ENCODE measurements around the gene APOM.
A peak's percentile ranks its signal among the peaks of the same experiment; 100 is the strongest.

Gene APOM

GRCh38 chr6:31677955-31678354, 22.3 kb downstream of the APOM start:
- Mint-ChIP-seq H3K4me3 (no peak overlapping the region), H3K27me3 (ENCODE audit: low read depth) (no peaks in the 10 kb centered on the region), H3K4me1 (peaks cover 15% of the 10 kb centered on the region), H3K27ac (no peak overlapping the region), H3K36me3 (ENCODE audit: low read depth) (peaks cover 4% of the 10 kb centered on the region), H3K9me3 (no peaks in the 10 kb centered on the region)
- TF ChIP-seq, protein P1, sequence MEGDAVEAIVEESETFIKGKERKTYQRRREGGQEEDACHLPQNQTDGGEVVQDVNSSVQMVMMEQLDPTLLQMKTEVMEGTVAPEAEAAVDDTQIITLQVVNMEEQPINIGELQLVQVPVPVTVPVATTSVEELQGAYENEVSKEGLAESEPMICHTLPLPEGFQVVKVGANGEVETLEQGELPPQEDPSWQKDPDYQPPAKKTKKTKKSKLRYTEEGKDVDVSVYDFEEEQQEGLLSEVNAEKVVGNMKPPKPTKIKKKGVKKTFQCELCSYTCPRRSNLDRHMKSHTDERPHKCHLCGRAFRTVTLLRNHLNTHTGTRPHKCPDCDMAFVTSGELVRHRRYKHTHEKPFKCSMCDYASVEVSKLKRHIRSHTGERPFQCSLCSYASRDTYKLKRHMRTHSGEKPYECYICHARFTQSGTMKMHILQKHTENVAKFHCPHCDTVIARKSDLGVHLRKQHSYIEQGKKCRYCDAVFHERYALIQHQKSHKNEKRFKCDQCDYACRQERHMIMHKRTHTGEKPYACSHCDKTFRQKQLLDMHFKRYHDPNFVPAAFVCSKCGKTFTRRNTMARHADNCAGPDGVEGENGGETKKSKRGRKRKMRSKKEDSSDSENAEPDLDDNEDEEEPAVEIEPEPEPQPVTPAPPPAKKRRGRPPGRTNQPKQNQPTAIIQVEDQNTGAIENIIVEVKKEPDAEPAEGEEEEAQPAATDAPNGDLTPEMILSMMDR (IDR thresholded peaks at IDR 0.05; ENCODE audit: unreplicated experiment in 3 of 3) = no peak

GRCh38 chr6:31680226-31681134, 24.8 kb downstream of the APOM start, which contains the start of gene LY6G5C:
LY6G5C (minus strand) TSS chr6:31681067; CDS start chr6:31680373, 694 bp downstream.
- Mint-ChIP-seq H3K4me3 (peak within 1 kb of the TSS; percentile 82 to 83 (median 83)), H3K4me1 (peaks cover 26% of the 10 kb centered on the region), H3K9me3 (no peaks in the 10 kb centered on the region), H3K36me3 (ENCODE audit: low read depth) (peaks cover 6% of the 10 kb centered on the region), H3K27ac (peak within 1 kb of the TSS; percentile 65 to 75 (median 73)), H3K27me3 (ENCODE audit: low read depth) (no peaks in the 10 kb centered on the region)
- TF ChIP-seq, protein P1 (IDR thresholded peaks at IDR 0.05; ENCODE audit: unreplicated experiment in 3 of 3) = peak; percentile 71 to 81 (median 74)

GRCh38 chr6:31681135-31681671, 25.5 kb downstream of the APOM start:
- Mint-ChIP-seq H3K36me3 (ENCODE audit: low read depth) (peaks cover 13% of the 10 kb centered on the region), H3K4me3 (peak overlapping the region; percentile 82 to 83 (median 83)), H3K27ac (peak overlapping the region; percentile 65 to 75 (median 73)), H3K27me3 (ENCODE audit: low read depth) (no peaks in the 10 kb centered on the region), H3K9me3 (no peaks in the 10 kb centered on the region), H3K4me1 (peaks cover 26% of the 10 kb centered on the region)
- TF ChIP-seq, protein P1 (IDR thresholded peaks at IDR 0.05; ENCODE audit: unreplicated experiment in 3 of 3) = no peak

GRCh38 chr6:31683591-31683990, 27.9 kb downstream of the APOM start:
- H3K27me3 Mint-ChIP-seq (ENCODE audit: low read depth) = no peaks in the 10 kb centered on the region
- TF ChIP-seq, protein P1 (IDR thresholded peaks at IDR 0.05; ENCODE audit: unreplicated experiment in 3 of 3) = no peak
- peaks cover 31% of the 10 kb centered on the region for H3K36me3 Mint-ChIP-seq (ENCODE audit: low read depth)
- H3K4me3 Mint-ChIP-seq = peak overlapping the region; percentile 79 to 83 (median 80)
- H3K27ac Mint-ChIP-seq = peak overlapping the region; percentile 31 to 69 (median 48)
- H3K9me3 Mint-ChIP-seq = no peaks in the 10 kb centered on the region
- H3K4me1 Mint-ChIP-seq = peaks cover 33% of the 10 kb centered on the region

- Mint-ChIP-seq H3K36me3 (ENCODE audit: low read depth) (peaks cover 46% of the 10 kb centered on the region), H3K27me3 (ENCODE audit: low read depth) (no peaks in the 10 kb centered on the region), H3K9me3 (no peaks in the 10 kb centered on the region), H3K4me3 (no peak overlapping the region), H3K27ac (no peak overlapping the region), H3K4me1 (peaks cover 21% of the 10 kb centered on the region)
- TF ChIP-seq, protein P1 (IDR thresholded peaks at IDR 0.05; ENCODE audit: unreplicated experiment in 3 of 3) = no peak
Measured at GRCh38 chr6:31686483-31686882, 30.8 kb downstream of the APOM start.

All from nephron (organoid).